HG03135 (cell line): Measurements from ENCODE around the gene OR7G3.
A peak's percentile ranks its signal among the peaks of the same experiment; 100 is the strongest.

ENCODE experiments used
- ATAC-seq: cut with Tn5 transposase; IDR thresholded peaks from one replicate; pipeline ENCODE4 v1.9.1; 2021; ENCODE audit warnings: mild to moderate bottlenecking, moderate library complexity; ENCODE audit not compliant: unreplicated experiment

The OR7G3 gene

GRCh38 chr19:9126900-9127405 lies at the start of gene OR7G3:
OR7G3 (minus strand) TSS chr19:9126950; CDS start chr19:9126950, 0 bp downstream.
- ATAC-seq: no peak

- no peak for ATAC-seq
Observed at GRCh38 chr19:9175326-9175725, 48.6 kb upstream of the OR7G3 start.

- ATAC-seq: no peak
Observed at GRCh38 chr19:9171393-9171991, 44.7 kb upstream of the OR7G3 start.

DNA sequence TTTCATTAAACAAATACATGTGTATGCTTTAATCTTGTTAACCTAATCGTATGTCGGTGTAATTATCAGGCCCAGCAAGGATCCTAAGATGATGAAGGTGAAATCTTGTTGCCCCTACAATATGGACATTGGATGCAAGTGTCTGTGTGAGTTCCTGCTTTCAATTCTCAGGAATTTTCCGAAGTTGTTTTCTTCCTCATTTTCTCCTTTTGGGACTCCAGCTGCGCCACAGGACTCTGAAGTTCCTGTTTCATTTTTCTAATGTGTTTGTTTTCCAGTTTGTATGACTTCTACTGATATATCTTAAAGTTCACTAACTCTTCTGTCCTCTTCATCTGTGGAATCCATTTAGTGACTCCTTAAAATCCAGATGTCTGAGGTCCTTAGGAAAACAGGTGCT lies 40.1 kb upstream of the OR7G3 start:
- no peak for ATAC-seq

DNA sequence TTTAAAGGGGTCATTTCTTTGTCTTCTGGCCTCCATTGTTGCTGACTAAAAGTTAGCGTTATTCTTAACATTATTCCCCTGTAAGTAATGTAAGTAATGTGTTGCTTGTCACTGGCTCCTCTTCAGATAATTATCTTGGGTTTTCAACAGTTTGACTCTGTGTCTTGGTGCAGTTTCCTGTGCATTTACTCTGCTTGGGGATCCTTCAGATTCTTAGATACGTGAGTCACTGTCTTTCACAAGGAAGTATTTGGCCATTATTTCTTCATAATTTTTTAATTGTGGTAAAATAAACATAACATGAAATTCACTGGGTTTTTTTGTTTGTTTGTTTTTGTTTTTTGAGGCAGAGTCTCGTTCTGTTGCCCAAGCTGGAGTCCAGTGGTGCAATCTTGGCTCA lies 38.5 kb upstream of the OR7G3 start:
- ATAC-seq: no peak

DNA sequence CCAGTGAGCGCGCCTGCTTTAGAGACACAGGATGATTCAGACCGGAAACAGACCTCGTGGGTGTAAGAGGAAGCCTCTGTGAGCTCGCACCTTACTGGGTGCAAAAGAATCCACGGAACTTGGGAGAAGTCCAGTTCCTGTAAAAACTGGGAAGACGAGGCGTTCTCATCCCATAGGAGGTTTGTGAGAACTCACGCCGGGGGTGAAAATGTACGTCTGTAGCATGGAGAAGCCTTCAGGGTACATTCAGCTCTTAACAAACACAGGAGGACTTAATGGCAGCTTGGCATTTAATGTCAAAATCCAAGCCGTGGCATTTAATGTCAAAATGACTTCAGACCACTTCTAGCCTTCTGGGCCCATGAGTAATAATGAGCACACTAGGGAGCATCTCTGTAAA lies 34.7 kb upstream of the OR7G3 start:
- no peak for ATAC-seq

- no peak for ATAC-seq
Observed at GRCh38 chr19:9159891-9160290, 33.1 kb upstream of the OR7G3 start.

DNA sequence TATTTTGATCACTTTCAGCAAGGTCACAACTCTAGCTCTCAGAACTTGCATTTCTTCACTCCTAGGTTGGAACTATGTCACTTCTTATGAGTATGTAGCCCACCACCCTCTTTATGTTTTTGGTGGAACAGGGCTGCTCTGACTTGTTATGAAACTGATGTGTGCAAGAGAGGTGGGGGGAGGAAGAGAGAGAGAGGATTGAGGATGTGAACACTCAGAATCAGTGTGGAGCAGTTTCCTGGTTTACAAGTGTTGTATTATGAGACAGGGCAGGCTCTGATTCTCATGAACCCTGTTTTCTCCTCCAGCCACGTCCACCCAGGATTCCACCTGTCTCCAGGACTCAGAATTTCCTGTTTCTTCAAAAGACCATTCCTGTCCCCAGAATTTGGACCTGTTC lies 29.6 kb upstream of the OR7G3 start:
- no peak for ATAC-seq

GRCh38 chr19:9155591-9155990 lies 28.8 kb upstream of the OR7G3 start:
- ATAC-seq: no peak

DNA sequence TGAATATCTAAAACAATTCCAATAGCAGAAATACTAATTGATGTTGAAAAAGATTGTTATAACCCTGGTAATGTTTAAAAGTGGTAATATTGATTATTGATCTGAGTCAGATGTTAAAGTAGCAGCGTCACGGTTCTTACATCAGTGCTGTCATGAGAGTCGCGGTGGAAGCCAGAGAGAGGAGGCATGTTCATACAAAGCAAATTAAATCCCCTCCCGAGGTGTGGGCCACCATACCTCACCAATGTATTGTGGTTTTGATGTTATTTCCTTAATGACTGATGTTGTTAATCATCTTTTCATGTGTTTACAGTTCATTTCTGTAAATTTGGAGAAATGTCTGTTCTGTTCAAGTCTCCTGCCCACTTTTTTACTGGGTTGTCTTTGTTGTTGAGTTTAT lies 24.6 kb upstream of the OR7G3 start:
- no peak for ATAC-seq

GRCh38 chr19:9150650-9151049 lies 23.9 kb upstream of the OR7G3 start:
- no peak for ATAC-seq

DNA sequence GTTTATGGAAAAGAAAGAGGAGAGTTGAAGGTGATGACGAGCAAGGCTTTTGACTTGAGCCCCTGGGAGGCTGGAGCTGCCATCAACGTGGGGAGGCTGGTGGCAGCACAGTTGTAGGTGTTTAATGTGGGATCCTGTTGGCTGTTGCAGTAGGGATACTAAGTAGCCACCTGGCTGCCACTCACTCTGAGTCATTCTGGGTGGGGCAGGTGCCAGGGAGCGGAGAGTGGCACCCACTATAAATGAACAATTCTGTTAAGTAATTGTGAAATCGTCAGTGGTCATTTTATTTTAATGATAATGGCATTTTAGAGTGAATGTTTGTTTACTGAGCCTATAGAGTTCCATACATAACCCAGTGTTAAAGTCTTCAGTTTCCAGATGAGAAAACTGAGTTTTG lies 23.2 kb upstream of the OR7G3 start:
- no peak for ATAC-seq

- ATAC-seq: no peak
Observed at GRCh38 chr19:9148697-9149096, 21.9 kb upstream of the OR7G3 start.

GRCh38 chr19:9146882-9147281 lies 20.1 kb upstream of the OR7G3 start:
- no peak for ATAC-seq

GRCh38 chr19:9144920-9145319 lies 18.2 kb upstream of the OR7G3 start:
- ATAC-seq: no peak

GRCh38 chr19:9140159-9140874 lies 13.6 kb upstream of the OR7G3 start, which contains the start of gene ZNF317:
ZNF317 (plus strand) TSS chr19:9140397; CDS start chr19:9156017, 15,620 bp downstream.
- peak; percentile 94 for ATAC-seq

DNA sequence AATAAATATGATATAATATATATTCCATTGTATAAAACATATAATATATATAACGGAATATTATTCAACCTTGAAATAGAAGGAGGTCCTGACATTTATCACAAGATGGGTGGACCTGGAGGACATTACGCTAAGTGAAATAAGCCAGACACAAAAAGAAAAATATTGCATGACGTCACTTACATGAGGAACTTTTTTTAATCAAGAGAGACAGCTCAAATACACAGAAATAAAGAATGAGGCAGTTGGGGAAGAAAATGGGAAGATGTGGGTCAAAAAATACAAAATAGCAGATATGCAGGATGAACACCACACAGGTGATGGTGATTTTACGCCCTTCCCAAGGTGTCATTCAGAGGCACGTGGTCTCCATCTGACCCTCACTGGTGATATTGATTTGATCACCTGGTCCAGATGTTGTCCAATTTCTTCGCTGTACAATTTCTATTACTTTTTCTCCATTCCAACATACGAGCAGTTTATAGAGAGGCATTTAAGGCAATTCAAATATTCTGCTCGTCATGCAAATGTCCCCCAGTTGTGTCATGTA lies 12.9 kb upstream of the OR7G3 start:
- peak; percentile 8 for ATAC-seq

GRCh38 chr19:9132422-9132821 lies 5.7 kb upstream of the OR7G3 start:
- ATAC-seq: no peak

- ATAC-seq: no peak
Observed at GRCh38 chr19:9130965-9131364, 4.2 kb upstream of the OR7G3 start.

DNA sequence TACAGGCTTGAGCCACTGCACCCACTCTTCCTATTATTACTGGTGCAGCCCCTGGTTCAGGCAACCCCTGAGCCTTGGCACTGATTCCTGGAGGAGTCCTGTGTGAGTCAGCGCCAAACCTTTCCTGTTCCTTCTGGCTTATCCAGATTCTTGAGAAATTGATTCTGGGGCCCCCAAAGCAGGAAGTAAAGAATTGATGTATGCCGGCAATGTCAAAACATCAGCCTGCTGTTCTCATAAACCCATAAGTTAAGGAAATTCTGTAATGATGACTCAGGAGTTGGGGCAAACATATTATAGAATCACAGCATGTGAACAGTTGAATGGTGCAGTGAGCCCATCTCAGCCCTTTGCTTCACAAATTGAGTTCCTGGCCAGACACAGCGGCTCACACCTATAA lies 1.4 kb upstream of the OR7G3 start:
- ATAC-seq: no peak

DNA sequence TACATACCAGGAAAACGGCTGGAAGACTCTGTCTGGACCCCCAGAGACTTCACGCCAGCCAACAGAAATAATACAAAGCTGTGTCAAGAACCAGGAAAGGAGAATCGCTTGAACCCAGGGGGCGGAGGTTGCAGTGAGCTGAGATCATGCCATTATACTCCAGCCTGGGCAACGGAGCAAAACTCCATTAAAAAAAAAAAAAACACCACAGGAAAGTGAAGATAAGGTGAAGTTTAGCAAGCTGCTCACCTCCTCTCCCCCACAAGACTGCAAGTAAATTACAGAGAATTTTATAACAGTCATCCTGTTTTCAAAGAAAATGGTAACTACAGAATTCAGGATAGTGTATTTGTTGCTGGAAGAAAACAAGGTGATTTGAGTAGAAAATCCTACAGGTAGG lies 10.2 kb downstream of the OR7G3 start:
- ATAC-seq: no peak

GRCh38 chr19:9115307-9115813 lies 11.4 kb downstream of the OR7G3 start, which contains the start of gene OR7G1:
OR7G1 (minus strand) TSS chr19:9115763; CDS start chr19:9115763, 0 bp downstream.
- ATAC-seq: no peak
